CD4-positive, alpha-beta T cell (primary cell): ENCODE data around the gene CYTH2. TPM values are rescaled to one million over a fixed set of nuclear protein-coding genes. Genes with fewer than 3 reads are reported as not detected.

Experiments
- ATAC-seq: fragments of 200-7000 bp; cut with Tn5 transposase; one replicate; pipeline ENCODE4 v1.10.0; 2022; ENCODE audit warnings: mild to moderate bottlenecking; ENCODE audit not compliant: poor library complexity
- CTCF ChIA-PET: fragments of 350-600 bp; sonication (Branson Sonifier 250); formaldehyde crosslinking; loops from one replicate; lab custom pipeline; 2021; ENCODE audit warnings: antibody characterized with exemption, inconsistent platforms; lab: Charles Lee
- POLR2A ChIA-PET: fragments of 350-600 bp; sonication (Branson Sonifier 250); formaldehyde crosslinking; loops from one replicate; lab custom pipeline; 2021; ENCODE audit warnings: antibody characterized with exemption, inconsistent platforms; lab: Charles Lee
- DNase-seq, 14 experiments: peaks; one replicate each; pipeline ENCODE4 v3.0.0-alpha.2; 2013 to 2020; ENCODE audit warnings: mixed read lengths in 2 of 14
- H3K27ac ChIP-seq, 2 donors: one replicate each; pipeline versions ENCODE4 v1.5.1 to v1.7.0; 2013; ENCODE audit warnings: low read length in 2 of 2, low read depth in 1 of 2, mild to moderate bottlenecking in 1 of 2
- H3K27me3 ChIP-seq, 2 experiments: 1 replicate in 1 of 2; 2 replicates in 1 of 2; pipeline versions ENCODE4 v1.6.1 to v1.7.0; 2013; ENCODE audit warnings: low read length in 2 of 2, control low read depth in 1 of 2, mild to moderate bottlenecking in 1 of 2, moderate library complexity in 1 of 2; ENCODE audit not compliant: insufficient read depth in 2 of 2, control insufficient read depth in 1 of 2
- H3K36me3 ChIP-seq: one replicate; pipeline ENCODE4 v1.6.1; 2013; ENCODE audit warnings: low read length, control low read depth; ENCODE audit not compliant: insufficient read depth
- H3K4me1 ChIP-seq: one replicate; pipeline ENCODE4 v1.6.1; 2013; ENCODE audit warnings: low read length, control low read depth; ENCODE audit not compliant: insufficient read depth
- H3K4me3 ChIP-seq: one replicate; pipeline ENCODE4 v1.5.1; 2013; ENCODE audit warnings: mild to moderate bottlenecking, low read length, moderate library complexity
- H3K9me3 ChIP-seq, 2 experiments: 1 replicate in 1 of 2; 2 replicates in 1 of 2; pipeline versions ENCODE4 v1.6.1 to v1.7.0; 2013; ENCODE audit warnings: low read length in 2 of 2, mild to moderate bottlenecking in 2 of 2, control low read depth in 1 of 2, moderate library complexity in 1 of 2; ENCODE audit not compliant: control insufficient read depth in 1 of 2, insufficient read depth in 1 of 2
- H3K27ac Mint-ChIP-seq: one replicate; pipeline ENCODE4 v1.8.0; 2020; ENCODE audit warnings: mixed read lengths
- H3K27me3 Mint-ChIP-seq: one replicate; pipeline ENCODE4 v1.8.0; 2021; ENCODE audit warnings: mixed read lengths
- H3K36me3 Mint-ChIP-seq: one replicate; pipeline ENCODE4 v1.8.0; 2021; ENCODE audit warnings: low read depth, mixed read lengths
- H3K4me1 Mint-ChIP-seq: one replicate; pipeline ENCODE4 v1.8.0; 2021; ENCODE audit warnings: low read depth, mixed read lengths
- H3K4me3 Mint-ChIP-seq: one replicate; pipeline ENCODE4 v1.8.0; 2020; ENCODE audit warnings: mild to moderate bottlenecking, mixed read lengths
- H3K9me3 Mint-ChIP-seq: one replicate; pipeline ENCODE4 v1.8.0; 2020; ENCODE audit warnings: mixed read lengths
- intact Hi-C, 2 experiments: fragments of 100-400 bp; cut with DNase I in 1 of 2; cut with micrococcal nuclease in 1 of 2; formaldehyde crosslinking; loops; one replicate each; pipeline versions ENCODE4 v1.15.1 to v1.9.0; 2023 to 2025; cut with DNase I, micrococcal nuclease
- total RNA-seq, 174 experiments: library from RNA in 2 of 174; stranded (reverse) in 2 of 174; gene quantifications; one replicate each; pipeline ENCODE4 v1.2.3 and lab custom pipeline; 2021 to 2026
- TF ChIP-seq, protein P1 (sequence below): fragments of 200-600 bp; IDR thresholded peaks from one replicate; pipeline ENCODE4 v1.8.0; 2022; ENCODE audit warnings: antibody characterized with exemption, mild to moderate bottlenecking

CYTH2 gene
- total RNA-seq, 2 experiments from 2014 or later: 23.4 to 25.3 TPM

DNA sequence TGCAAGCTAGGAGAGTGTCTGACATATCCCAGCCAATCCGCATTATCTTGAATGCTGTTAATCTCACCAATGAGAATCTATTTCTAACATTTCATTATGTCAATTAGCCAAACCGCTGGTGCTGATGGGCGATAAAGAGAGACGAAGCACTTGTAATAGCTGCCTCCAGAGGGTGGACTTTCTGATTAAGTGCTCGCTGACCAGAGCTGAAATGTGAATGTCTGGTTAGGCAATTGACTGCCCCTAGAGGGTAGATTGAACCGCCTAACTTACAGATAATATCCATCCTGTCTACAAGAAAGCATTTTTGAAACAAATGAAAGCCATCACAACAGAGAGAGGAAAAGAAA is 23.9 kb upstream of the CYTH2 start:
- peak in 2 of 14 experiments; percentile 63 to 70 for DNase-seq
- POLR2A ChIA-PET: interaction anchor here (0.7 to 1.7 kb wide), 5 partner anchors 21 to 200 kb away, joined by 3 to 8 read pairs (median 3); partner anchors contain the start of genes RPL18 and SPHK2
- H3K4me1 Mint-ChIP-seq: peaks cover 25% of the 10 kb centered on the region

DNA sequence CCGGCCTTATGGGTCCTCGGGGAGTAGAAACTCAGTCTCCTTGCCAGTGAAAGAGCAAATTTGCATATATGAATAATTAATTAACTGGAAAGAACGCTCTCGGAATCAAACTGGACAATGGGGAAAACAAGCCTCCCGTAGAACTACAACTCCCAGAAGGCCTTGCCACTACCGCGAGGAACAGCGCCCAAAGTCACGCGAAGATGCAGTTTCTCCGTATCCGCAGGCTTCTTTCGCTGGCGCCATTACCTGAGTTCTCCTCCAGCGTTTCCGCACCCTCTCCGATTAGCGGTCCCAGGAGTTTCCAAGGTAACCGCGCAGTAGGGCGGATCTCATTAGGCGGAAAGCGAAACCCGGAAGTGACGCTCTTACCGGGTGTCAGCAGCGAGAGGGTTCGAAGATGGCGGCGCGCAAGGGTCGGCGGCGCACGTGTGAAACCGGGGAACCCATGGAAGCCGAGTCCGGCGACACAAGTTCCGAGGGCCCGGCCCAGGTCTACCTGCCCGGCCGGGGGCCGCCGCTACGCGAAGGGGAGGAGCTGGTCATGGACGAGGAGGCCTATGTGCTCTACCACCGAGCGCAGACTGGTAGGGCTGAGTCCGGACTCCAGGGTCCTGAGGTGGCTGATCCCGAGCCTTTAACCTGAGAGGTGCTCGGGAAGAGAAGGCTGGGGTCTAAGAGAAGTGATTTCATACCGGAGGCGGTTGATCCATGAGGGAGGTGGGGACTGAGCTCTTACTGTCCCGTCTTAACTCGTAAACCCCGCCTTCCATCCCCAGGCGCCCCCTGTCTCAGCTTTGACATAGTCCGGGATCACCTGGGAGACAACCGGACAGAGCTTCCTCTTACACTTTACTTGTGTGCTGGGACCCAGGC is 23.3 kb upstream of the CYTH2 start, which contains the start of gene GRWD1:
Gene GRWD1, plus strand, starts transcription at position 378 of the 876 bp plus-strand sequence. Its CDS starts 23 bp downstream, at position 401.
- peak; percentile 94 for ATAC-seq
- Histone ChIP-seq H3K9me3 (no peaks in the 10 kb centered on the region), H3K4me3 (peak within 1 kb of the TSS; percentile 85), H3K27ac (peak within 1 kb of the TSS; percentile 58 to 74), H3K36me3 (peaks cover 25% of the 10 kb centered on the region), H3K4me1 (peaks cover 31% of the 10 kb centered on the region), H3K27me3 (peaks cover 15 to 25% of the 10 kb centered on the region in 2 experiments)
- ChIA-PET POLR2A (interaction anchor here (0.7 to 1.7 kb wide), 8 partner anchors 10 to 199 kb away, joined by 3 to 8 read pairs (median 3); partner anchors contain the start of genes KCNJ14, RPL18 and SPHK2), CTCF (interaction anchor here (0.7 to 1.5 kb wide), 5 partner anchors 39 to 163 kb away, joined by 3 to 8 read pairs (median 4); partner anchors contain the start of genes GRIN2D and KDELR1)
- peaks cover 25% of the 10 kb centered on the region for H3K4me1 Mint-ChIP-seq
- intact Hi-C loops: loop anchor here (1.0 to 2.0 kb wide), 6 partner anchors 22 to 83 kb away; partner anchors contain the start of genes CYTH2 (in 1 of the 2), KDELR1 (in 1 of the 2) and TMEM143 (in 1 of the 2)
- peaks cover 44% of the 10 kb centered on the region for H3K36me3 Mint-ChIP-seq
- H3K4me3 Mint-ChIP-seq: peak within 1 kb of the TSS; percentile 93
- peaks cover 28% of the 10 kb centered on the region for H3K27me3 Mint-ChIP-seq
- DNase-seq: peak; percentile 85 to 99 (median 91)
- no peaks in the 10 kb centered on the region for H3K9me3 Mint-ChIP-seq
- TF ChIP-seq, protein P1, sequence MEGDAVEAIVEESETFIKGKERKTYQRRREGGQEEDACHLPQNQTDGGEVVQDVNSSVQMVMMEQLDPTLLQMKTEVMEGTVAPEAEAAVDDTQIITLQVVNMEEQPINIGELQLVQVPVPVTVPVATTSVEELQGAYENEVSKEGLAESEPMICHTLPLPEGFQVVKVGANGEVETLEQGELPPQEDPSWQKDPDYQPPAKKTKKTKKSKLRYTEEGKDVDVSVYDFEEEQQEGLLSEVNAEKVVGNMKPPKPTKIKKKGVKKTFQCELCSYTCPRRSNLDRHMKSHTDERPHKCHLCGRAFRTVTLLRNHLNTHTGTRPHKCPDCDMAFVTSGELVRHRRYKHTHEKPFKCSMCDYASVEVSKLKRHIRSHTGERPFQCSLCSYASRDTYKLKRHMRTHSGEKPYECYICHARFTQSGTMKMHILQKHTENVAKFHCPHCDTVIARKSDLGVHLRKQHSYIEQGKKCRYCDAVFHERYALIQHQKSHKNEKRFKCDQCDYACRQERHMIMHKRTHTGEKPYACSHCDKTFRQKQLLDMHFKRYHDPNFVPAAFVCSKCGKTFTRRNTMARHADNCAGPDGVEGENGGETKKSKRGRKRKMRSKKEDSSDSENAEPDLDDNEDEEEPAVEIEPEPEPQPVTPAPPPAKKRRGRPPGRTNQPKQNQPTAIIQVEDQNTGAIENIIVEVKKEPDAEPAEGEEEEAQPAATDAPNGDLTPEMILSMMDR: no peak
- peak within 1 kb of the TSS; percentile 78 for H3K27ac Mint-ChIP-seq

More for the DNA sequence above, 23.9 kb upstream of the CYTH2 start:
- Mint-ChIP-seq H3K36me3 (peaks cover 41% of the 10 kb centered on the region), H3K9me3 (no peaks in the 10 kb centered on the region), H3K27me3 (peaks cover 28% of the 10 kb centered on the region), H3K27ac (peak overlapping the region; percentile 78), H3K4me3 (peak overlapping the region; percentile 93)
- Histone ChIP-seq H3K4me3 (peak overlapping the region; percentile 85), H3K27ac (peak overlapping the region in 1 of 2 donors; percentile 74), H3K4me1 (peaks cover 31% of the 10 kb centered on the region), H3K36me3 (peaks cover 19% of the 10 kb centered on the region), H3K9me3 (no peaks in the 10 kb centered on the region), H3K27me3 (peaks cover 16 to 25% of the 10 kb centered on the region in 2 experiments)
- ATAC-seq: peak; percentile 36
- TF ChIP-seq, protein P1: peak; percentile 35
- intact Hi-C loops: loop anchor here (1.0 to 2.0 kb wide), 5 partner anchors 24 to 82 kb away; partner anchors contain the start of genes CYTH2 (in 1 of the 2), KDELR1 (in 1 of the 2) and TMEM143 (in 1 of the 2)
- CTCF ChIA-PET: interaction anchor here (0.8 to 1.5 kb wide), 4 partner anchors 51 to 94 kb away, joined by 3 to 8 read pairs (median 4); partner anchors contain the start of genes GRIN2D, KDELR1 and TMEM143

- peaks cover 23% of the 10 kb centered on the region for H3K27me3 Mint-ChIP-seq
Observed at GRCh38 chr19:48446579-48446978, 22.6 kb upstream of the CYTH2 start.

More at GRCh38 chr19:48446579-48446978, 22.6 kb upstream of the CYTH2 start:
- Histone ChIP-seq H3K4me1 (peaks cover 31% of the 10 kb centered on the region), H3K36me3 (peaks cover 32% of the 10 kb centered on the region), H3K9me3 (no peaks in the 10 kb centered on the region), H3K4me3 (peak overlapping the region; percentile 85), H3K27me3 (peaks cover 9 to 18% of the 10 kb centered on the region in 2 experiments), H3K27ac (peak overlapping the region; percentile 58 to 74)
- Mint-ChIP-seq H3K4me1 (peaks cover 25% of the 10 kb centered on the region), H3K9me3 (no peaks in the 10 kb centered on the region), H3K4me3 (peak overlapping the region; percentile 93), H3K27ac (peak overlapping the region; percentile 78), H3K36me3 (peaks cover 52% of the 10 kb centered on the region)
- ATAC-seq (no peak), DNase-seq (no peak)
- ChIA-PET POLR2A (interaction anchor here (0.7 to 1.7 kb wide), 5 partner anchors 9 to 172 kb away, joined by 3 to 8 read pairs (median 4); partner anchors contain the start of genes KCNJ14, RPL18 and SPHK2), CTCF (interaction anchor here (0.7 kb wide), 1 partner anchor 40 kb away, joined by 3 read pairs; no protein-coding TSS in a partner anchor)
- TF ChIP-seq, protein P1: no peak
- intact Hi-C loops: loop anchor here in 1 of 2 experiments (1.0 kb wide), 1 partner anchor 22 kb away; no protein-coding TSS in a partner anchor
